ENCODE results near the gene PRKN.

Gene PRKN

DNA sequence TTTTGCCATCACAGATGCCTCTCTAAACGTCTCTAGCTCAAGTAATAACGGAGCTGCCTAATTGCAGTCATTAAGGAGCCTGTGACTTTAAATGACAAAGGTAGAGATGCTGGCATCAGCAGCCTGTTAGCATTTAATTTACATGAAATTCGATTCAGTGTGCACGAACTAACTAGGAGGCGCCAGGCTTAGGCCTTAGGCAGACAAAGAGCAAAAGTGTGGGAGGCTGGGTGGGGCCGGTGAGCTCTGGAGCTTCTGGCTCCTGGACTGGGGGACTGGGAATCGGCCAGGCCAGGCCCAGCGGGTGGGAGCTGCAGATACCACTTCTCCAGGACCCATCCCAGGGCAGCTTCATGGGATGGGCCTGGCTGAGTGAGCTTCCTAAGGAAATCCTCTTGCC is 1283.7 kb downstream of the PRKN start:
- TF ChIP-seq, protein P1, sequence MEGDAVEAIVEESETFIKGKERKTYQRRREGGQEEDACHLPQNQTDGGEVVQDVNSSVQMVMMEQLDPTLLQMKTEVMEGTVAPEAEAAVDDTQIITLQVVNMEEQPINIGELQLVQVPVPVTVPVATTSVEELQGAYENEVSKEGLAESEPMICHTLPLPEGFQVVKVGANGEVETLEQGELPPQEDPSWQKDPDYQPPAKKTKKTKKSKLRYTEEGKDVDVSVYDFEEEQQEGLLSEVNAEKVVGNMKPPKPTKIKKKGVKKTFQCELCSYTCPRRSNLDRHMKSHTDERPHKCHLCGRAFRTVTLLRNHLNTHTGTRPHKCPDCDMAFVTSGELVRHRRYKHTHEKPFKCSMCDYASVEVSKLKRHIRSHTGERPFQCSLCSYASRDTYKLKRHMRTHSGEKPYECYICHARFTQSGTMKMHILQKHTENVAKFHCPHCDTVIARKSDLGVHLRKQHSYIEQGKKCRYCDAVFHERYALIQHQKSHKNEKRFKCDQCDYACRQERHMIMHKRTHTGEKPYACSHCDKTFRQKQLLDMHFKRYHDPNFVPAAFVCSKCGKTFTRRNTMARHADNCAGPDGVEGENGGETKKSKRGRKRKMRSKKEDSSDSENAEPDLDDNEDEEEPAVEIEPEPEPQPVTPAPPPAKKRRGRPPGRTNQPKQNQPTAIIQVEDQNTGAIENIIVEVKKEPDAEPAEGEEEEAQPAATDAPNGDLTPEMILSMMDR (IDR thresholded peaks at IDR 0.05; ENCODE audit: insufficient read depth, low read length), result no peak
- TF ChIP-seq POLR2AphosphoS5 (IDR thresholded peaks at IDR 0.05; ENCODE audit: low read depth) (no peak), SPI1 (IDR thresholded peaks at IDR 0.05; ENCODE audit: borderline replicate concordance, low read depth) (no peak)
- Histone ChIP-seq H3K4me3 (replicated peaks; ENCODE audit: insufficient read depth, low read length) (no peak overlapping the region), H3K27me3 (ENCODE audit: insufficient read depth, poor library complexity, severe bottlenecking) (no peaks in the 10 kb centered on the region), H3K27ac (replicated peaks) (no peak overlapping the region)
- DNase-seq (ENCODE audit: low read depth in 1 of 2, low spot score in 1 of 2), result no peak

DNA sequence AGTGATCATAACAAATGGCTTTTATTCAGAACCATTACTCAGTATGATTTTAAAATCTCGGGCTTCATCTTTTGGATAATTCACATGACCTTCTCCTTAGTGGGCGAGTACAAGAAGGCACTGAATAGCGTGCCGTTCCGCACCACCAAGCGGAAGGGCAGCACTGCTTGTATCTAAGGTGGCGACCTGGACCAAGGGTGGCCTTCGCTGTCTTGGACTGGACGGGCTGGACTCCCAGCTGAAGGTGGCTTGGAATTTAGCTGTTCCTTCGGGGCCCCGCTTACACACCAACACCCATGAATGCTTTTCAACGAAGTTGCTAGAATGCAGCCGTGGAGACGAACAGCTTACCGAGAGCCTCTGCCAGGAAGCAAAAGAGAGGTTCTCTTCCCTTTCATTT is 1285.1 kb downstream of the PRKN start:
- Histone ChIP-seq H3K27ac (replicated peaks) (no peak overlapping the region), H3K4me3 (replicated peaks; ENCODE audit: insufficient read depth, low read length) (no peak overlapping the region), H3K27me3 (ENCODE audit: insufficient read depth, poor library complexity, severe bottlenecking) (no peaks in the 10 kb centered on the region)
- TF ChIP-seq, protein P1 (IDR thresholded peaks at IDR 0.05; ENCODE audit: insufficient read depth, low read length), result no peak
- TF ChIP-seq, protein P2, sequence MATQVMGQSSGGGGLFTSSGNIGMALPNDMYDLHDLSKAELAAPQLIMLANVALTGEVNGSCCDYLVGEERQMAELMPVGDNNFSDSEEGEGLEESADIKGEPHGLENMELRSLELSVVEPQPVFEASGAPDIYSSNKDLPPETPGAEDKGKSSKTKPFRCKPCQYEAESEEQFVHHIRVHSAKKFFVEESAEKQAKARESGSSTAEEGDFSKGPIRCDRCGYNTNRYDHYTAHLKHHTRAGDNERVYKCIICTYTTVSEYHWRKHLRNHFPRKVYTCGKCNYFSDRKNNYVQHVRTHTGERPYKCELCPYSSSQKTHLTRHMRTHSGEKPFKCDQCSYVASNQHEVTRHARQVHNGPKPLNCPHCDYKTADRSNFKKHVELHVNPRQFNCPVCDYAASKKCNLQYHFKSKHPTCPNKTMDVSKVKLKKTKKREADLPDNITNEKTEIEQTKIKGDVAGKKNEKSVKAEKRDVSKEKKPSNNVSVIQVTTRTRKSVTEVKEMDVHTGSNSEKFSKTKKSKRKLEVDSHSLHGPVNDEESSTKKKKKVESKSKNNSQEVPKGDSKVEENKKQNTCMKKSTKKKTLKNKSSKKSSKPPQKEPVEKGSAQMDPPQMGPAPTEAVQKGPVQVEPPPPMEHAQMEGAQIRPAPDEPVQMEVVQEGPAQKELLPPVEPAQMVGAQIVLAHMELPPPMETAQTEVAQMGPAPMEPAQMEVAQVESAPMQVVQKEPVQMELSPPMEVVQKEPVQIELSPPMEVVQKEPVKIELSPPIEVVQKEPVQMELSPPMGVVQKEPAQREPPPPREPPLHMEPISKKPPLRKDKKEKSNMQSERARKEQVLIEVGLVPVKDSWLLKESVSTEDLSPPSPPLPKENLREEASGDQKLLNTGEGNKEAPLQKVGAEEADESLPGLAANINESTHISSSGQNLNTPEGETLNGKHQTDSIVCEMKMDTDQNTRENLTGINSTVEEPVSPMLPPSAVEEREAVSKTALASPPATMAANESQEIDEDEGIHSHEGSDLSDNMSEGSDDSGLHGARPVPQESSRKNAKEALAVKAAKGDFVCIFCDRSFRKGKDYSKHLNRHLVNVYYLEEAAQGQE (IDR thresholded peaks at IDR 0.05; ENCODE audit: insufficient replicate concordance, low read depth), result no peak
- no peak for TF ChIP-seq SPI1 (IDR thresholded peaks at IDR 0.05; ENCODE audit: borderline replicate concordance, low read depth)
- TF ChIP-seq GABPA (IDR thresholded peaks at IDR 0.05; ENCODE audit: low read depth), result no peak
- TF ChIP-seq POLR2AphosphoS5 (IDR thresholded peaks at IDR 0.05; ENCODE audit: low read depth), result no peak
- DNase-seq (ENCODE audit: low read depth in 1 of 2, low spot score in 1 of 2), result no peak

DNA sequence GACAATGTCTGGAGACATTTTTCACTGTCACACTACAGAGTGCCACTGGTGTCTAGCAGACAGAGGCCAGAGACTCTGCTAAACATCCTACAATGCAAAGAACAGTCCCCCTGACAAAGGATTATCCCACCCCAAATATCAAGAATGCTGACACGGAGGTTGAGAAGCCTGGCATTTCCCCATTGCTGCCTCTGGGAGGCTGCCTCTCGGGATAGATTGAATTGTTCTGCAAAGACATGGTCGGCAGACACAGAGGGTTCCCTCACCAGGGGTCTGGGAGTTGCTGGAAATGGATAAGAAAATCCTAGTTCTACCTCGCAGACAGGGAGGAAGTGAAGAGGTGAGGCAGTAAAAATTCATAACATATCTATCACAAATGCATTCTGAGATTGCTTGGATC is 1287.3 kb downstream of the PRKN start:
- Histone ChIP-seq H3K27me3 (ENCODE audit: insufficient read depth, poor library complexity, severe bottlenecking) (no peaks in the 10 kb centered on the region), H3K27ac (replicated peaks) (no peak overlapping the region), H3K4me3 (replicated peaks; ENCODE audit: insufficient read depth, low read length) (no peak overlapping the region)
- DNase-seq (ENCODE audit: low read depth in 1 of 2, low spot score in 1 of 2), result no peak
- TF ChIP-seq, protein P1 (IDR thresholded peaks at IDR 0.05; ENCODE audit: insufficient read depth, low read length), result no peak
- TF ChIP-seq POLR2AphosphoS5 (IDR thresholded peaks at IDR 0.05; ENCODE audit: low read depth), result no peak
- TF ChIP-seq GABPA (IDR thresholded peaks at IDR 0.05; ENCODE audit: low read depth), result no peak
- TF ChIP-seq SPI1 (IDR thresholded peaks at IDR 0.05; ENCODE audit: borderline replicate concordance, low read depth), result no peak

DNA sequence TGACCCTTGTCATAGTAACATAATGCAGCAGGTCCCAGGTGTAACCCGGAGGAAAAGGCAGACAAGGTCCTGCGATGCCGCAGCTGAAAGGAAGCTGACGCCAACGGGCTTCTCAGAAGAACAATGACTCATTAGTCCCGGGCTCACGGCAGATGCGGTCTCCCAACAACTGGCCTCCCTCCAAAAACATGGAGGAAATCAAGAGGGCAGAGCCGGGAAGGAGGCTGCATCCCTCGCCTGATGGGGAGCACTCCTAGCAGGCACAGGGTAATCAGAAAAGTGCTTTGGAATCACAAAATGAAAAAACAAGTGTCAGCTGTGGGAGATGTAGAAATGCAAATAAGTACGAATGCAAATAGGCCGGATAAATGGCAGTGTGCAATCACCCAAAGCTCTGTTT is 1288.5 kb downstream of the PRKN start:
- Histone ChIP-seq H3K27me3 (ENCODE audit: insufficient read depth, poor library complexity, severe bottlenecking) (no peaks in the 10 kb centered on the region), H3K27ac (replicated peaks) (no peak overlapping the region), H3K4me3 (replicated peaks; ENCODE audit: insufficient read depth, low read length) (no peak overlapping the region)
- TF ChIP-seq GABPA (IDR thresholded peaks at IDR 0.05; ENCODE audit: low read depth), result no peak
- TF ChIP-seq SPI1 (IDR thresholded peaks at IDR 0.05; ENCODE audit: borderline replicate concordance, low read depth), result no peak
- TF ChIP-seq, protein P2 (IDR thresholded peaks at IDR 0.05; ENCODE audit: insufficient replicate concordance, low read depth), result no peak
- TF ChIP-seq POLR2AphosphoS5 (IDR thresholded peaks at IDR 0.05; ENCODE audit: low read depth), result no peak
- TF ChIP-seq, protein P1 (IDR thresholded peaks at IDR 0.05; ENCODE audit: insufficient read depth, low read length), result no peak
- DNase-seq (ENCODE audit: low read depth in 1 of 2, low spot score in 1 of 2), result no peak
